SH-SY5Y (cell line): ENCODE data around the gene SYNE3.

Source experiments
- GATA2 ChIP-seq: IDR thresholded peaks from 2 replicates; pipeline ENCODE4 v1.6.1; 2011; ENCODE audit warnings: mild to moderate bottlenecking, low read depth, low read length
- GATA3 ChIP-seq: IDR thresholded peaks from 2 replicates; pipeline ENCODE4 v1.6.1; 2011; ENCODE audit warnings: low read depth, mild to moderate bottlenecking, low read length, moderate library complexity

- TF ChIP-seq GATA2 (no peak), GATA3 (no peak)
These were observed 22.9 kb downstream of the SYNE3 start for GRCh38 chr14:95493503-95493902.
